DMS79 (cell line): Measurements from ENCODE around the gene WIPF2.
A peak's percentile ranks its signal among the peaks of the same experiment; 100 is the strongest.

Source experiments
- DNase-seq: peaks from one replicate; lab custom pipeline; 2025; lab: John Stamatoyannopoulos, UW

WIPF2 gene

DNA sequence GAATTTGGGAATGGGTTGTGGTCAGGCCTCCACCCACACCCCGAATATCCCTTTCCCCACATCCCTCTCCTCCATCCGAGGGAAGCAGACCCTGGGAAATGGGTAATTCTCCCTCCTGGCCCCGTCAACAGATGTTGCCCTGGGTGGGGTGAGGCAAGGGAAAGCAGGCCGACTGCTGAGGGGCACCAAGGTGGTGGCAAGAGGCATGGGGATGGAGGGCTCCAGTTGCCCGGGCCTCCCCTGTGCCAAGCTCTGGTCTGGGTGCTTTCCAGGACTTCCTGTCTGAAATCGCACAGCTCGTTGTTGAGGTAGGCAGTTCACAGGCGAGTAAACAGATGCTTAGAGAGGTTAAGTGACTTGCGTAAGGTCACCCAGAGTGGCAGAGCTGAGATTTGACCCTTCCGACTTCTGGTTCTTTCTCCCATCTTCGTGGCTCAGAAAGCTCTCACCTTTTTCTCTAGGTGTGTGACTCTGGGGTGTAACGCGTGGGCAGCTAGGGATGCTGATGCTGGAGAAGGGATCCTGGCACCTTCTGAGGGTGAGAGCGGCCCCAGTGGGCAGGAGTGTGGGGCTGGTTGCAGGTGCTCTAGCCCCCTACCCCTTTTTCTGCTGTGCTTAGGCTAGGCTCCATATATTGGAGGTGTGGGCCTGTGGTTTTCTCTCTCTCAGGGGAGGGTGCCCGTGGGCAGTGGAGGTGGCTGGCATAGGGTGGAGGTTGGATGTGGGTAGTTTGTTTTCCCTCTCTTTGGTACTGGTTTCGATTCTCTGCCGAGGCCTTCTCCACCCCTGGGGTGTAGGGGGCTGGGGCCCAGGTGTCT lies 107.1 kb downstream of the WIPF2 start:
- no peak for DNase-seq

GRCh38 chr17:40326832-40327199 lies 107.7 kb downstream of the WIPF2 start:
- DNase-seq: no peak

DNA sequence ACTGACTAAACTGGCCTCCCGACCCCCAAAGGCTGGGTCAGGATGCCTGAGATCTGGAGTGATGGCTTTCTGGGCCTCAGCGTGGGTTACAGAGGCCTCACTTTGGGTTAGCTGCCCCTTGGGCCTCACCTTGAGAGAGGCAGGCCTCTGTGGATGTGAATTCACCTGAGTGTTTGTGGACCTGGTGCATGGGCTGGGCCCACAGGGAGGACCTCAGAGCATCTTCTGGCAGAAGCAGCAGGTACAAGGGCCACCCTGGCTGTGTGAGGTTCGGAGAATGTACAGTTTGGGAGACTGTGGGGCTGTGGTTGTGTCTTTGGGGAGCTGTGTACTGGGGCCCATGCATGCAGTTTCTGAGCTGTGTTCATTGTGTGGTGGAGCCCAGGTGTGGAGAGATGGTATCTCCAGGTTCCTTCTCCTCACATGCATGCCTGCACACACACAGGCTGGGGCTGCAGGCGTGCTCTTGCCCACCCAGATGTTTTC lies 108.2 kb downstream of the WIPF2 start:
- no peak for DNase-seq

DNA sequence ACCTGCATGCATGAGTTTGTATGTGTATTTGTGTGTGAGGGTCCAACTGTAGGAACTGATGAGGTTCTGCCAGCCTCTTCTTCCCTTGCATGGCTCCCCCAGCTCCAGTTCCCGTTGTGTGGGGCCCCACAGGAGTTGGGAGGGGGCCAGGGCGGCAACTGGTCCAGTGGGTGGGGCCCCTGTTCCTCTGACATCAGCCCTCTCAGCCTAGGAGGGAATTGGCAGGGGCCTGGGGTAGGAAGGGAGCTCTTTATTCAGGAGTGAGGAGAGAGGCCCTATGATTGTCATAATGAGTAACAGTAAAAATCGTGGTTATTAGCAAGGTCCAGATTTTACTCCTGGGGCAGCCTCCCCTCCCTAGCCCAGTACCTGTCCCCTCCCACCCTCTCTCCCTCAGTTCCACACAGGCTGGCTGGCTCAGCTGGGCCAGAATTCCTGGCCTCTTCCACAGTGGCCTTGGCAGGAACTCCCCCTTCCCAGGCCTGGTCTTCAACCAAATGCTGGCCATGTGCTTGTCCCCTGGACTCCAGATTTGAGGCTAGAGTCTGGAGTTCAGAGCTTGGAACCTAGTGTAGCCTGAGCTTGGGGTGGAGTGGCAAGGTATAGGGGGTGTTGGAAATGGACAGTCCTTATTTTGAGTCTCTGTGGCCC lies 108.8 kb downstream of the WIPF2 start:
- no peak for DNase-seq

DNA sequence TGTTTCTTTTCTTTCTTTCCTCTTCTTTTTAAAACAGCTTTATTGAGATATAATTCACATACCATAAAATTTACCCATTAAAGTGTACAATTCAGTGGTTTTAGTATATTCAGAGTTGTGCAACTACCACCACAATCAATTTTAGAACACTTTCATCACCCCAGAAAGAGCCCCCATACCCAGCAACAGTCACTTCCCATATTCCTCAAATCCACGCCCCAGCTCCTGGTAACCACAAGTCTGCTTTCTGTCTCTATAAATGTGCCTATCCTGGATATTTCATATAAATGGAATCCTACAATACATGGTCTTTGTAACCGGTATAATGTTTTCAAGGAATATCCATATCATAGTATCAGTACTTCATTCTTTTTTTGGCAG lies 109.3 kb downstream of the WIPF2 start:
- no peak for DNase-seq

GRCh38 chr17:40329839-40330794 lies 111.0 kb downstream of the WIPF2 start:
- DNase-seq: peak; percentile 52

GRCh38 chr17:40330850-40331470 lies 111.9 kb downstream of the WIPF2 start:
- DNase-seq: no peak

DNA sequence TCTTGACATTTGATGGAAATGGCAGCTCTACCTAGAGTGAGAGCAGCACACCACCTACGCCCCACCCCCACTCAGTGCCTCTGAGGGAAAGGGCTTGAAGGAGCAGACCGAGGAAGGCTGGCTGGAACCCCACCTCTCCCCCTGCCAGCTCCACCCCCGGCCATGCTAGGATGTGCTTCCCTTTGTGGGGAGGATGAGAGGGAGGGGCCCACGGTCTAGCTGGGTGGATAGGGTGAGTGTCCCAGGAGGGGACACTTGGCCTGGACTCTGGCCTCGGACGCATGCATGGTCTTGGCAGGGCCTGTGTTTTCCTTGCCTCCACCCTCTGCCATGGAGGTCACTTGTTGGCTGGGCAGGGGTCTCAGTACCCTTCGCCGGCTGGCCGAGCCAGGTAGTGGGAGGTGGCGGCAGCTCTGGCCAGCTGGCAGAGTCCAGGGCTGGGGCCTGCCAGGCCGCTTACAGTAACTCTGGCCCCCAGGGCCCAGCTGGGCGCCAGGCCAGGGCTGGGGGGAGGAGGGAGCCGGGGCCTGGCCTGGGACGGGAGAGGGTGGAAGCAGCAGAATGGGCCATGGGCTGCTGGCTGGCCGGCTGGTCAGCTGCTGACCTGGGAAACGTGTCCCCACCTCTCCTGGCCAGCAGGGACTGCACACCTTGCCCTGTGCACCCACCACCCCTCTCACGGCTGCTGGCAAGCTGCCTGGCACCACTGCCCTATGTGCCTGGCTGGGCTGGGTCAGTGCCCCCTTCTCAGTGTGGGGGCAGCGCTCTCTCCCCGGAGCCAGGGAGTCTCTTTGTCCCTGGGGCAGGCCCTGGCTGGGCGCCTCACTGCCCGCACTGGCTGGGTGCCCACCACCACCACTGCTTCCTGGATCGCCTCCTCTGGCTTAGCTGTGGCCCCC lies 112.9 kb downstream of the WIPF2 start:
- DNase-seq: peak; percentile 23
